B cell (primary cell): Measurements from ENCODE around the gene KCTD18. TPM values are rescaled to one million over a fixed set of nuclear protein-coding genes. Genes with fewer than 3 reads are reported as not detected.

Source experiments
- ATAC-seq: fragments of 200-7000 bp; cut with Tn5 transposase; one replicate; pipeline ENCODE4 v1.10.0; 2021; ENCODE audit warnings: low read depth, mild to moderate bottlenecking, moderate number of reproducible peaks, moderate library complexity
- CTCF ChIA-PET: fragments of 350-600 bp; sonication (Branson Sonifier 250); formaldehyde crosslinking; loops from one replicate; lab custom pipeline; 2021; ENCODE audit warnings: antibody characterized with exemption, inconsistent platforms; lab: Charles Lee
- POLR2A ChIA-PET: fragments of 350-600 bp; sonication (Branson Sonifier 250); formaldehyde crosslinking; loops from one replicate; lab custom pipeline; 2021; ENCODE audit warnings: antibody characterized with exemption; lab: Charles Lee
- DNase-seq: peaks from one replicate; pipeline ENCODE4 v3.0.0; 2013
- H2AFZ ChIP-seq: 2 replicates; pipeline ENCODE4 v1.6.1; 2012; ENCODE audit warnings: mild to moderate bottlenecking, low read depth, low read length; ENCODE audit not compliant: insufficient read depth, poor library complexity, severe bottlenecking
- H3K27ac ChIP-seq, 2 donors: 1 replicate in 1 of 2; 2 replicates in 1 of 2; pipeline ENCODE4 v1.5.1; 2012 to 2013; ENCODE audit warnings: low read length in 2 of 2, mild to moderate bottlenecking in 2 of 2, moderate library complexity in 1 of 2
- H3K27me3 ChIP-seq, 4 experiments: fragments of 200-600 bp in 1 of 4; sonication (generic) in 1 of 4; replicated peaks in 1 of 4; 1 replicate in 2 of 4; 2 replicates in 2 of 4; pipeline versions ENCODE4 v1.6.1 to v1.7.0; 2013 to 2016; ENCODE audit warnings: low read length in 3 of 4, mild to moderate bottlenecking in 2 of 4, mixed read lengths in 1 of 4, moderate library complexity in 1 of 4; ENCODE audit not compliant: insufficient read depth in 4 of 4, control insufficient read depth in 3 of 4; ENCODE audit errors: control extremely low read depth in 1 of 4
- H3K36me3 ChIP-seq, 2 experiments: replicated peaks in 1 of 2; 1 replicate in 1 of 2; 2 replicates in 1 of 2; pipeline versions ENCODE4 v1.6.1 to v1.7.1; 2013; ENCODE audit warnings: low read length in 1 of 2; ENCODE audit not compliant: insufficient read depth in 2 of 2, control insufficient read depth in 1 of 2; ENCODE audit errors: control extremely low read depth in 1 of 2, extremely low read depth in 1 of 2
- H3K4me1 ChIP-seq, 2 donors: fragments of 200-600 bp in 1 of 2; sonication (generic) in 1 of 2; 1 replicate in 1 of 2; 2 replicates in 1 of 2; pipeline versions ENCODE4 v1.5.1 to v1.6.1; 2013 to 2017; ENCODE audit warnings: low read length in 2 of 2; ENCODE audit not compliant: control insufficient read depth in 2 of 2, insufficient read depth in 2 of 2
- H3K4me2 ChIP-seq: replicated peaks from 2 replicates; pipeline ENCODE3; 2012; ENCODE audit warnings: mild to moderate bottlenecking, low read depth, low read length; ENCODE audit not compliant: poor library complexity, severe bottlenecking
- H3K4me3 ChIP-seq, 5 experiments: fragments of 200-600 bp in 1 of 5; sonication (generic) in 1 of 5; 1 replicate in 3 of 5; 2 replicates in 2 of 5; pipeline versions ENCODE4 v1.5.1 to v1.7.0; 2011 to 2016; ENCODE audit warnings: low read length in 4 of 5, mild to moderate bottlenecking in 4 of 5, low read depth in 2 of 5, control low read depth in 1 of 5, moderate library complexity in 1 of 5; ENCODE audit not compliant: insufficient read depth in 1 of 5; ENCODE audit errors: control extremely low read depth in 1 of 5, extremely low read depth in 1 of 5
- H3K79me2 ChIP-seq: fragments of 200-600 bp; sonication (generic); one replicate; pipeline ENCODE4 v1.6.0; 2016; ENCODE audit warnings: low read length; ENCODE audit not compliant: control insufficient read depth, insufficient read depth
- H3K9ac ChIP-seq: fragments of 200-600 bp; sonication (generic); 2 replicates; pipeline ENCODE4 v1.6.1; 2017; ENCODE audit warnings: mild to moderate bottlenecking, low read length, moderate library complexity
- H3K9me3 ChIP-seq, 3 donors: one replicate each; pipeline versions ENCODE4 v1.6.1 to v1.7.1; 2013; ENCODE audit warnings: low read length in 2 of 3; ENCODE audit not compliant: control insufficient read depth in 2 of 3, insufficient read depth in 1 of 3; ENCODE audit errors: control extremely low read depth in 1 of 3
- H4K20me1 ChIP-seq: 2 replicates; pipeline ENCODE4 v1.6.0; 2012; ENCODE audit warnings: mild to moderate bottlenecking, low read length; ENCODE audit not compliant: insufficient read depth, control insufficient read depth, poor library complexity, severe bottlenecking
- H3K27ac Mint-ChIP-seq: one replicate; pipeline ENCODE4 v1.8.0; 2021; ENCODE audit warnings: mixed read lengths
- H3K27me3 Mint-ChIP-seq: one replicate; pipeline ENCODE4 v1.8.0; 2021; ENCODE audit warnings: mixed read lengths
- H3K4me1 Mint-ChIP-seq: one replicate; pipeline ENCODE4 v1.8.0; 2021; ENCODE audit warnings: mixed read lengths
- H3K4me3 Mint-ChIP-seq: one replicate; pipeline ENCODE4 v1.8.0; 2021; ENCODE audit warnings: mixed read lengths
- H3K9me3 Mint-ChIP-seq: one replicate; pipeline ENCODE4 v1.8.0; 2022; ENCODE audit warnings: mixed read lengths; ENCODE audit not compliant: insufficient read depth
- EZH2 ChIP-seq: IDR thresholded peaks from 2 replicates; pipeline ENCODE4 v1.6.1; 2012; ENCODE audit warnings: borderline replicate concordance, low read depth, mild to moderate bottlenecking, moderate library complexity, low read length; ENCODE audit not compliant: insufficient read depth, poor library complexity, severe bottlenecking
- whole genome bisulfite sequencing: methylation state at CpG from one replicate; pipeline ENCODE4 v1.1.5; 2013; ENCODE audit warnings: missing lambda C conversion rate; ENCODE audit not compliant: insufficient coverage; 5-methylcytosine and 5-hydroxymethylcytosine counted together
- intact Hi-C: fragments of 100-400 bp; cut with micrococcal nuclease; formaldehyde crosslinking; loops from one replicate; pipeline ENCODE4 v1.10.0; 2022
- polyA plus RNA-seq: library from polyadenylated mRNA; depleted of rRNA; stranded (reverse); fragments of >200 nt; gene quantifications from 2 replicates; pipeline ENCODE4 v1.2.3, GENCODE V29; 2012
- total RNA-seq, 2 donors: library from RNA; stranded (reverse); fragments of 120-200 nt in 1 of 2; gene quantifications; 1 replicate in 1 of 2; 2 replicates in 1 of 2; pipeline versions ENCODE4 v1.2.3 to v1.2.4, GENCODE V29; 2013 to 2022
- TF ChIP-seq, protein P1 (sequence below): fragments of 200-600 bp; IDR thresholded peaks from one replicate; pipeline ENCODE4 v1.8.0; 2022; ENCODE audit warnings: antibody characterized with exemption, mild to moderate bottlenecking

Gene KCTD18
- total and polyA plus RNA-seq, 2 donors (not counting 1 experiment from before 2014, with no cell fraction given): 15.3 to 20.2 TPM

- ATAC-seq (no peak), DNase-seq (no peak)
- Histone ChIP-seq H2AFZ (no peak overlapping the region), H3K9ac (no peak overlapping the region), H3K79me2 (no peaks in the 10 kb centered on the region), H3K4me2 (no peak overlapping the region), H3K36me3 (no peaks in the 10 kb centered on the region), H3K27ac (no peak overlapping the region), H3K9me3 (no peaks in the 10 kb centered on the region), H3K27me3 (no peaks in the 10 kb centered on the region), H3K4me1 (peaks cover 26 to 33% of the 10 kb centered on the region in 2 donors), H3K4me3 (no peak overlapping the region), H4K20me1 (no peaks in the 10 kb centered on the region)
- TF ChIP-seq EZH2: no peak
- TF ChIP-seq, protein P1, sequence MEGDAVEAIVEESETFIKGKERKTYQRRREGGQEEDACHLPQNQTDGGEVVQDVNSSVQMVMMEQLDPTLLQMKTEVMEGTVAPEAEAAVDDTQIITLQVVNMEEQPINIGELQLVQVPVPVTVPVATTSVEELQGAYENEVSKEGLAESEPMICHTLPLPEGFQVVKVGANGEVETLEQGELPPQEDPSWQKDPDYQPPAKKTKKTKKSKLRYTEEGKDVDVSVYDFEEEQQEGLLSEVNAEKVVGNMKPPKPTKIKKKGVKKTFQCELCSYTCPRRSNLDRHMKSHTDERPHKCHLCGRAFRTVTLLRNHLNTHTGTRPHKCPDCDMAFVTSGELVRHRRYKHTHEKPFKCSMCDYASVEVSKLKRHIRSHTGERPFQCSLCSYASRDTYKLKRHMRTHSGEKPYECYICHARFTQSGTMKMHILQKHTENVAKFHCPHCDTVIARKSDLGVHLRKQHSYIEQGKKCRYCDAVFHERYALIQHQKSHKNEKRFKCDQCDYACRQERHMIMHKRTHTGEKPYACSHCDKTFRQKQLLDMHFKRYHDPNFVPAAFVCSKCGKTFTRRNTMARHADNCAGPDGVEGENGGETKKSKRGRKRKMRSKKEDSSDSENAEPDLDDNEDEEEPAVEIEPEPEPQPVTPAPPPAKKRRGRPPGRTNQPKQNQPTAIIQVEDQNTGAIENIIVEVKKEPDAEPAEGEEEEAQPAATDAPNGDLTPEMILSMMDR: no peak
- ChIA-PET CTCF (no interaction called here), POLR2A (no interaction called here)
- H3K4me1 Mint-ChIP-seq: peaks cover 32% of the 10 kb centered on the region
- H3K27ac Mint-ChIP-seq: no peak overlapping the region
- H3K9me3 Mint-ChIP-seq: no peaks in the 10 kb centered on the region
- WGBS: 100% methylated on average over 1 of the region's 4 CpGs
- H3K27me3 Mint-ChIP-seq: peaks cover 11% of the 10 kb centered on the region
- intact Hi-C loops: no loop called here
- no peak overlapping the region for H3K4me3 Mint-ChIP-seq
These were observed 62.6 kb downstream of the KCTD18 start for GRCh38 chr2:200447139-200447855.

- POLR2A ChIA-PET: no interaction called here
- no peaks in the 10 kb centered on the region for H3K9me3 Mint-ChIP-seq
- no peaks in the 10 kb centered on the region for H3K27me3 ChIP-seq
- no peak overlapping the region for H3K4me2 ChIP-seq
- H3K4me1 ChIP-seq: peaks cover 26 to 29% of the 10 kb centered on the region in 2 donors
- H4K20me1 ChIP-seq: no peaks in the 10 kb centered on the region
- H2AFZ ChIP-seq: no peak overlapping the region
- DNase-seq (no peak), ATAC-seq (no peak)
- no peaks in the 10 kb centered on the region for H3K79me2 ChIP-seq
- no peak for TF ChIP-seq EZH2
- TF ChIP-seq, protein P1: no peak
- no CpG with 5 or more reads among the region's 3 CpGs for WGBS
- no peaks in the 10 kb centered on the region for H3K36me3 ChIP-seq
- no peak overlapping the region for H3K9ac ChIP-seq
- no peak overlapping the region for H3K4me3 ChIP-seq
- intact Hi-C loops: no loop called here
- H3K4me3 Mint-ChIP-seq: no peak overlapping the region
- H3K9me3 ChIP-seq: no peaks in the 10 kb centered on the region
- H3K27me3 Mint-ChIP-seq: peaks cover 12% of the 10 kb centered on the region
- H3K27ac ChIP-seq: no peak overlapping the region
- peaks cover 29% of the 10 kb centered on the region for H3K4me1 Mint-ChIP-seq
- CTCF ChIA-PET: no interaction called here
- no peak overlapping the region for H3K27ac Mint-ChIP-seq
These were observed 63.3 kb downstream of the KCTD18 start for GRCh38 chr2:200446612-200447011.
